Measurements from ENCODE around the gene AQP12A.

GRCh38 chr2:240662681-240663080, 29.0 kb upstream of the AQP12A start:
- no peak for TF ChIP-seq CTCF (IDR thresholded peaks at IDR 0.05)
- TF ChIP-seq POLR2A (IDR thresholded peaks at IDR 0.05), result no peak

All from adrenal gland (tissue), 5 donors.